Esophagus squamous epithelium (tissue), 5 donors: ENCODE data around the gene CASP14. TPM values are rescaled to one million over a fixed set of nuclear protein-coding genes. Genes with fewer than 3 reads are reported as not detected.

Experiments used
- DNase-seq: peaks from one replicate; lab custom pipeline; 2025; lab: John Stamatoyannopoulos, UW
- H3K27ac ChIP-seq, 4 donors: fragments of 200-600 bp; sonication (generic); one replicate each; pipeline ENCODE4 v1.5.1; 2016 to 2019; ENCODE audit warnings: mild to moderate bottlenecking in 1 of 4
- H3K27me3 ChIP-seq, 4 donors: fragments of 200-600 bp; sonication (generic); 1 replicate in 3 of 4; 2 replicates in 1 of 4; pipeline versions ENCODE4 v1.5.1 to v1.6.0; 2017 to 2021; ENCODE audit warnings: antibody characterized with exemption in 1 of 4
- H3K36me3 ChIP-seq, 3 donors: fragments of 200-600 bp; sonication (generic); one replicate each; pipeline ENCODE4 v1.5.1; 2016 to 2019
- H3K4me1 ChIP-seq, 3 donors: fragments of 200-600 bp; sonication (generic); one replicate each; pipeline ENCODE4 v1.5.1; 2017 to 2019
- H3K4me3 ChIP-seq, 4 donors: fragments of 200-600 bp; sonication (generic); 1 replicate in 3 of 4; 2 replicates in 1 of 4; pipeline ENCODE4 v1.5.1; 2016 to 2019; ENCODE audit warnings: mild to moderate bottlenecking in 2 of 4, moderate library complexity in 1 of 4
- H3K9me3 ChIP-seq, 3 donors: fragments of 200-600 bp; sonication (generic); one replicate each; pipeline ENCODE4 v1.5.1; 2016 to 2019
- CTCF ChIP-seq, 6 experiments: fragments of 450-650 bp in 4 of 6; fragments of 200-600 bp in 2 of 6; sonication (generic) in 2 of 6; IDR thresholded peaks; one replicate each; pipeline ENCODE4 v1.5.1; 2016 to 2019; ENCODE audit warnings: antibody characterized with exemption in 6 of 6, mild to moderate bottlenecking in 4 of 6, moderate library complexity in 4 of 6
- POLR2A ChIP-seq, 4 donors: fragments of 450-650 bp; IDR thresholded peaks; one replicate each; pipeline ENCODE4 v1.6.1; 2017; ENCODE audit warnings: antibody characterized with exemption in 4 of 4, mild to moderate bottlenecking in 4 of 4, moderate library complexity in 3 of 4
- WGBS, 2 donors: methylation state at CpG; one replicate each; pipeline ENCODE4 v1.1.5; 2018; 5-methylcytosine and 5-hydroxymethylcytosine counted together
- intact Hi-C: fragments of 100-400 bp; cut with DNase I; formaldehyde crosslinking; loops from one replicate; pipeline ENCODE4 v1.15.0; 2022
- total RNA-seq, 4 donors: library from RNA; depleted of rRNA; stranded (reverse); fragments of >200 nt; gene quantifications; one replicate each; pipeline ENCODE4 v1.1.0, GENCODE V29; 2016
- donor health status: DM: yes; HTN: yes; CAD: no.

CASP14 gene
- total RNA-seq, 4 donors from 2014 or later: 0.42 to 0.44 TPM; not detected in 2

GRCh38 chr19:15031675-15032074 is 17.6 kb upstream of the CASP14 start:
- intact Hi-C loops: no loop called here
- no peak overlapping the region for H3K4me3 ChIP-seq
- H3K27me3 ChIP-seq: peaks cover 0 to 19% (median 0%) of the 10 kb centered on the region in 4 donors
- H3K9me3 ChIP-seq: no peaks in the 10 kb centered on the region
- no peak for DNase-seq
- no peaks in the 10 kb centered on the region for H3K36me3 ChIP-seq
- H3K4me1 ChIP-seq: peaks cover 0 to 7% (median 0%) of the 10 kb centered on the region in 3 donors
- WGBS, 2 donors: 80 to 82% methylated on average over 1 of the region's 1 CpG
- H3K27ac ChIP-seq: no peak overlapping the region
- TF ChIP-seq POLR2A (IDR thresholded peaks at IDR 0.05) (no peak), CTCF (IDR thresholded peaks at IDR 0.05) (no peak)

- intact Hi-C loops: no loop called here
- Histone ChIP-seq H3K27me3 (peaks cover 0 to 17% (median 0%) of the 10 kb centered on the region in 4 donors), H3K4me1 (peaks cover 4 to 32% (median 5%) of the 10 kb centered on the region in 3 donors), H3K27ac (no peak overlapping the region), H3K36me3 (no peaks in the 10 kb centered on the region), H3K4me3 (no peak overlapping the region), H3K9me3 (no peaks in the 10 kb centered on the region)
- no peak for DNase-seq
- TF ChIP-seq POLR2A (IDR thresholded peaks at IDR 0.05) (no peak), CTCF (IDR thresholded peaks at IDR 0.05) (no peak)
- WGBS, 2 donors: 61 to 71% methylated on average over 1 of the region's 1 CpG
Observed at GRCh38 chr19:15035795-15036311, 13.4 kb upstream of the CASP14 start.

GRCh38 chr19:15037586-15037985 is 11.7 kb upstream of the CASP14 start:
- intact Hi-C loops: no loop called here
- peaks cover 0 to 30% (median 0%) of the 10 kb centered on the region in 4 donors for H3K27me3 ChIP-seq

GRCh38 chr19:15038294-15038693 is 11.0 kb upstream of the CASP14 start:
- intact Hi-C loops: no loop called here
- Histone ChIP-seq H3K36me3 (no peaks in the 10 kb centered on the region), H3K4me3 (no peak overlapping the region), H3K27me3 (peaks cover 0 to 29% (median 0%) of the 10 kb centered on the region in 4 donors), H3K27ac (peak overlapping the region in 2 of 4 donors; percentile 17 to 50), H3K9me3 (no peaks in the 10 kb centered on the region), H3K4me1 (peaks cover 4 to 32% (median 5%) of the 10 kb centered on the region in 3 donors)
- no peak for DNase-seq
- 20 to 31% methylated on average over 3 of the region's 3 CpGs for WGBS, 2 donors
- TF ChIP-seq POLR2A (IDR thresholded peaks at IDR 0.05): no peak
- no peak for TF ChIP-seq CTCF (IDR thresholded peaks at IDR 0.05)

More at GRCh38 chr19:15037586-15037985, 11.7 kb upstream of the CASP14 start:
- peaks cover 4 to 32% (median 5%) of the 10 kb centered on the region in 3 donors for H3K4me1 ChIP-seq
- no peak overlapping the region for H3K27ac ChIP-seq
- TF ChIP-seq CTCF (IDR thresholded peaks at IDR 0.05) (no peak), POLR2A (IDR thresholded peaks at IDR 0.05) (no peak)
- no peaks in the 10 kb centered on the region for H3K36me3 ChIP-seq
- H3K4me3 ChIP-seq: no peak overlapping the region
- no peaks in the 10 kb centered on the region for H3K9me3 ChIP-seq
- 15 to 18% methylated on average over 4 of the region's 4 CpGs for WGBS, 2 donors
- no peak for DNase-seq

GRCh38 chr19:15042003-15042402 is 7.3 kb upstream of the CASP14 start:
- Histone ChIP-seq H3K36me3 (no peaks in the 10 kb centered on the region), H3K9me3 (no peaks in the 10 kb centered on the region), H3K27me3 (peaks cover 0 to 38% (median 0%) of the 10 kb centered on the region in 4 donors), H3K27ac (no peak overlapping the region), H3K4me3 (no peak overlapping the region), H3K4me1 (peaks cover 4 to 22% (median 5%) of the 10 kb centered on the region in 3 donors)
- intact Hi-C loops: no loop called here
- 82 to 84% methylated on average over 1 of the region's 1 CpG for WGBS, 2 donors
- no peak for DNase-seq
- TF ChIP-seq CTCF (IDR thresholded peaks at IDR 0.05) (no peak), POLR2A (IDR thresholded peaks at IDR 0.05) (no peak)
